ENCODE measurements around the gene NIPBL.

The NIPBL gene

DNA sequence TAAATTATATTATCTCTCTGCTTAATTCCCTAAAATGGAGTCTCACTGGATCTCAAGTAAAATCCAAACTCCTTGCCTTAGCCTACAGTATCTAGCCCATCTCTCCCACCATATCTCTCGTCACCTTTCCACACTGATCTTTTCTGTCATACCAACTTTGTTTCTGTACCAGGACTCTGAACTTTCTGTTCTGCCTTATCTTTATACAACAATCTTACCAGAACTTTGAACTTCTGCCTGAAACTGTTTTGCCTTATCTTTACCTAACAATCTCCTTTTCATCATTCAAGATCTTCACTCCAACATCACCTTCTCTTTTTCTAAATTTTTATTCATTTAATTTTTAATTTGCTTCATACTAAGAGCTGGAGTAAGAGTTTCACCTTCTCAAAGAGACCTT lies 233.6 kb downstream of the NIPBL start:
- TF ChIP-seq, protein P1, sequence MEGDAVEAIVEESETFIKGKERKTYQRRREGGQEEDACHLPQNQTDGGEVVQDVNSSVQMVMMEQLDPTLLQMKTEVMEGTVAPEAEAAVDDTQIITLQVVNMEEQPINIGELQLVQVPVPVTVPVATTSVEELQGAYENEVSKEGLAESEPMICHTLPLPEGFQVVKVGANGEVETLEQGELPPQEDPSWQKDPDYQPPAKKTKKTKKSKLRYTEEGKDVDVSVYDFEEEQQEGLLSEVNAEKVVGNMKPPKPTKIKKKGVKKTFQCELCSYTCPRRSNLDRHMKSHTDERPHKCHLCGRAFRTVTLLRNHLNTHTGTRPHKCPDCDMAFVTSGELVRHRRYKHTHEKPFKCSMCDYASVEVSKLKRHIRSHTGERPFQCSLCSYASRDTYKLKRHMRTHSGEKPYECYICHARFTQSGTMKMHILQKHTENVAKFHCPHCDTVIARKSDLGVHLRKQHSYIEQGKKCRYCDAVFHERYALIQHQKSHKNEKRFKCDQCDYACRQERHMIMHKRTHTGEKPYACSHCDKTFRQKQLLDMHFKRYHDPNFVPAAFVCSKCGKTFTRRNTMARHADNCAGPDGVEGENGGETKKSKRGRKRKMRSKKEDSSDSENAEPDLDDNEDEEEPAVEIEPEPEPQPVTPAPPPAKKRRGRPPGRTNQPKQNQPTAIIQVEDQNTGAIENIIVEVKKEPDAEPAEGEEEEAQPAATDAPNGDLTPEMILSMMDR (IDR thresholded peaks at IDR 0.05; ENCODE audit: low read depth, low read length, missing control alignments), result no peak
- DNase-seq (ENCODE audit: low read depth), result no peak
- H3K4me3 ChIP-seq (ENCODE audit: low read depth, low read length), result no peak overlapping the region

DNA sequence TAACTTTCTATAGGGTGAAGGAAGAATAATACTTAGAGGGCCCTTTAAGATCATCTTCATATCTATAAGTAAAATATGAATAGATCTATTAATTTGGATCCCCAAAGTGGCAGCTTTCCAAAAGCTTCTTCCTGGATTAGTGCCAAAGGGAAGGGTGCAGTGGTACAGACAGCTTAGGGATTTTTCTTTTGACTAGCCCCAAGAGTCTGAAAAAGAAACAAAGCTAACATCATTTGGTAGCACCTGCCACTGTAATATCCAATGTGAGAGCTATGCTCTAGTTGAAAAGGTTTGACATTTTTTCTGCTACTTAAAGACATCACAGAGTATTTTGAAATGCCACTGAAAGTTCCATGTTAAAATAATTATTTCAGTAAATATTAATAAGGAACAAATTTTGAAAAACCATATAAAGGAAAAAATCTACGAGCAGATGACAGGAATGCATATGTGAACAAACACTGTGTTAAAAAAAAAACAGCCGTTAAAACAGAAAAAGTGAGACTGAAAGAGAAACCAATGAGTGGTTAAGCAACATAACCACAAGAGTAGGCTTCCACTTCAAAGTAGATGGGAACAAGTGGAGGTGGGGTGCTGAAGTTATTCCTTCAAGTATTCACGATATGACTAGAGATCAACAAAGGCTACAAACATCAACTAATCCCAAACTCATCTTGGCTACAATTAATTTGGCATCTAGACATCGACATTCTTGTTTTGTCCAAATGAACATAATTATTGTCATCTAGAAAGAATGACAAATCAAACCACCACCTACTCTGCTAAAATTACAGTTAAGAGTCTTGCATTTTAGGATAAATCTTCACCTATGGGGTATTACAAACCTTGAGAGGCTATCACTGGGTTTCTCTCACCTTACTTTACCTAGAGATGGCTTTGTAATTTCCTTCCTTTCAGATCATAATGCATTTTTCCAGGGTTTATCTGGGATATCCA lies 235.1 kb downstream of the NIPBL start:
- no peak overlapping the region for H3K4me3 ChIP-seq (ENCODE audit: low read depth, low read length)
- DNase-seq (ENCODE audit: low read depth), result peak; percentile 60
- TF ChIP-seq, protein P1 (IDR thresholded peaks at IDR 0.05; ENCODE audit: low read depth, low read length, missing control alignments), result no peak

DNA sequence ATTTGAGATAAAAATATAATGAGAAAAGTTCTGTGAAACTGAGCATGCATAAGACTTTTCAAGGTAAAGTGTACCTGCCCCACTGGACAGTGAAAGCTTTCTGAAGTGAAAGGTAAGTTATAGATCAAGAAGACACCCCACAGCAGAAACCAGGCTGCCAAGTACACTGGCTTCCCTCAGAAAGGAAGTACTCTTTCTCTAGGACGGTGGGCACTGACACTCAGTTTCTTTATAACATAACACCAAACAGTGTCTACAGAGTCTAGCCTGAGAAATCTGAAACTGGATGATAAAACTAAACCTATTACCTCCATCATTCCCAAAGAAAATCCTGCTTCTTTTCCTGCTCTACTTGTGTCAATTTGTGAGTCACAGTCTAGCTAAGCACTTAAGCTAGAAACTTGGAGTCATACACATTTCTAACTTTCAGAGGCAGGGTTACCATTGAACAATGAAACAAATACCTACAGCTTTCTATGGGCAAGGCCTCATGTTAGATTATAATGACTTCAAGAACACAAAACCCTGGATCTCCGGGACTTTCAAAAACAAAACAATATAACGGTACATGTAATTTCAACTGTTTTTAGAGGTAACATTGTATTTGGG lies 235.9 kb downstream of the NIPBL start:
- TF ChIP-seq, protein P1 (IDR thresholded peaks at IDR 0.05; ENCODE audit: low read depth, low read length, missing control alignments), result no peak
- H3K4me3 ChIP-seq (ENCODE audit: low read depth, low read length), result no peak overlapping the region
- DNase-seq (ENCODE audit: low read depth), result no peak
